ENCODE data around the gene SERPINA9. TPM values are rescaled to one million over a fixed set of nuclear protein-coding genes. Genes with fewer than 3 reads are reported as not detected.
"Not testable (repeated sequence)": the region's sequence is repeated elsewhere in the genome, so short reads cannot be mapped to it uniquely, and the experiment has no call there.

SERPINA9 gene
- polyA plus RNA-seq, 6 donors from 2014 or later, result not detected

- not testable (repeated sequence) for H3K4me3 Mint-ChIP-seq
These were observed 6.4 kb upstream of the SERPINA9 start for GRCh38 chr14:94482132-94483070.

GRCh38 chr14:94481468-94482131, 5.6 kb upstream of the SERPINA9 start:
- no peak overlapping the region for H3K4me3 Mint-ChIP-seq
- peaks cover 0 to 10% (median 0%) of the 10 kb centered on the region in 3 donors for H3K4me1 Mint-ChIP-seq
- no peak for ATAC-seq (ENCODE audit: low read depth in 2 of 2)

More at GRCh38 chr14:94482132-94483070, 6.4 kb upstream of the SERPINA9 start:
- H3K9me3 Mint-ChIP-seq, result peaks cover 10 to 30% (median 15%) of the 10 kb centered on the region in 7 donors
- peaks cover 11 to 30% (median 21%) of the 10 kb centered on the region in 3 donors for H3K27me3 Mint-ChIP-seq
- H3K36me3 Mint-ChIP-seq; ATAC-seq (ENCODE audit: low read depth in 2 of 2); DNase-seq; H3K4me1 Mint-ChIP-seq: not testable (repeated sequence)
- H3K27ac Mint-ChIP-seq, result peak overlapping the region in 1 of 6 donors; percentile 41

GRCh38 chr14:94480809-94481208, 4.8 kb upstream of the SERPINA9 start:
- Mint-ChIP-seq H3K9me3 (peaks cover 10 to 32% (median 17%) of the 10 kb centered on the region in 7 donors), H3K36me3 (no peaks in the 10 kb centered on the region), H3K4me1 (peaks cover 0 to 6% (median 0%) of the 10 kb centered on the region in 3 donors), H3K27ac (no peak overlapping the region), H3K27me3 (peaks cover 11 to 21% (median 20%) of the 10 kb centered on the region in 3 donors), H3K4me3 (no peak overlapping the region)
- DNase-seq (no peak), ATAC-seq (ENCODE audit: low read depth in 2 of 2) (no peak)

More at GRCh38 chr14:94481468-94482131, 5.6 kb upstream of the SERPINA9 start:
- Mint-ChIP-seq H3K9me3 (peaks cover 10 to 32% (median 17%) of the 10 kb centered on the region in 7 donors), H3K27me3 (peaks cover 11 to 24% (median 21%) of the 10 kb centered on the region in 3 donors), H3K36me3 (no peaks in the 10 kb centered on the region), H3K27ac (no peak overlapping the region)
- no peak for DNase-seq

- Mint-ChIP-seq H3K9me3 (peaks cover 10 to 27% (median 17%) of the 10 kb centered on the region in 7 donors), H3K27me3 (peaks cover 3 to 7% (median 6%) of the 10 kb centered on the region in 3 donors)
- ATAC-seq (ENCODE audit: low read depth in 2 of 2), result no peak
These were observed 2.4 kb upstream of the SERPINA9 start for GRCh38 chr14:94478420-94478819.

GRCh38 chr14:94474581-94475031, 1.4 kb downstream of the SERPINA9 start:
- DNase-seq, result no peak
- Mint-ChIP-seq H3K36me3 (no peaks in the 10 kb centered on the region), H3K4me3 (no peak overlapping the region), H3K9me3 (peaks cover 4 to 24% (median 20%) of the 10 kb centered on the region in 7 donors), H3K27me3 (peaks cover 12 to 15% (median 14%) of the 10 kb centered on the region in 3 donors), H3K4me1 (peaks cover 0 to 1% (median 0%) of the 10 kb centered on the region in 3 donors), H3K27ac (no peak overlapping the region)
- no peak for ATAC-seq (ENCODE audit: low read depth in 2 of 2)

More at GRCh38 chr14:94478420-94478819, 2.4 kb upstream of the SERPINA9 start:
- H3K27ac Mint-ChIP-seq, result no peak overlapping the region
- no peaks in the 10 kb centered on the region for H3K36me3 Mint-ChIP-seq
- H3K4me1 Mint-ChIP-seq, result peaks cover 0 to 6% (median 0%) of the 10 kb centered on the region in 3 donors
- no peak overlapping the region for H3K4me3 Mint-ChIP-seq
- no peak for DNase-seq

- DNase-seq, result no peak
- Mint-ChIP-seq H3K9me3 (peaks cover 4 to 19% (median 16%) of the 10 kb centered on the region in 7 donors), H3K27me3 (peaks cover 12 to 14% (median 13%) of the 10 kb centered on the region in 3 donors), H3K4me3 (no peak overlapping the region), H3K27ac (peak overlapping the region in 1 of 6 donors; percentile 53), H3K4me1 (peaks cover 0 to 1% (median 0%) of the 10 kb centered on the region in 3 donors), H3K36me3 (no peaks in the 10 kb centered on the region)
- no peak for ATAC-seq (ENCODE audit: low read depth in 2 of 2)
These were observed 2.2 kb downstream of the SERPINA9 start for GRCh38 chr14:94473666-94474410.

GRCh38 chr14:94472842-94473241, 3.2 kb downstream of the SERPINA9 start:
- no peak for DNase-seq
- H3K27me3 Mint-ChIP-seq, result peaks cover 10 to 20% (median 12%) of the 10 kb centered on the region in 3 donors
- peaks cover 6 to 19% (median 7%) of the 10 kb centered on the region in 7 donors for H3K9me3 Mint-ChIP-seq
- H3K27ac Mint-ChIP-seq, result no peak overlapping the region
- H3K4me1 Mint-ChIP-seq, result peaks cover 0 to 1% (median 0%) of the 10 kb centered on the region in 3 donors
- peaks cover 0 to 2% of the 10 kb centered on the region in 2 donors for H3K36me3 Mint-ChIP-seq
- peak overlapping the region in 1 of 8 donors; percentile 64 for H3K4me3 Mint-ChIP-seq
- no peak for ATAC-seq (ENCODE audit: low read depth in 2 of 2)

GRCh38 chr14:94471045-94471444, 5.0 kb downstream of the SERPINA9 start:
- H3K27ac Mint-ChIP-seq, result no peak overlapping the region

GRCh38 chr14:94470311-94470710, 5.7 kb downstream of the SERPINA9 start:
- Mint-ChIP-seq H3K36me3 (peaks cover 6 to 10% of the 10 kb centered on the region in 2 donors), H3K4me3 (no peak overlapping the region), H3K27me3 (peaks cover 8 to 25% (median 10%) of the 10 kb centered on the region in 3 donors), H3K27ac (no peak overlapping the region), H3K9me3 (peaks cover 12 to 25% (median 14%) of the 10 kb centered on the region in 7 donors), H3K4me1 (peaks cover 0 to 1% (median 0%) of the 10 kb centered on the region in 3 donors)
- no peak for DNase-seq
- ATAC-seq (ENCODE audit: low read depth in 2 of 2), result no peak

More at GRCh38 chr14:94471045-94471444, 5.0 kb downstream of the SERPINA9 start:
- Mint-ChIP-seq H3K36me3 (peaks cover 6% of the 10 kb centered on the region in 2 donors), H3K4me1 (peaks cover 0 to 1% (median 0%) of the 10 kb centered on the region in 3 donors), H3K27me3 (peaks cover 8 to 25% (median 10%) of the 10 kb centered on the region in 3 donors), H3K4me3 (no peak overlapping the region), H3K9me3 (peaks cover 7 to 23% (median 11%) of the 10 kb centered on the region in 7 donors)
- DNase-seq, result no peak
- no peak for ATAC-seq (ENCODE audit: low read depth in 2 of 2)

- DNase-seq, result no peak
These were observed 6.7 kb downstream of the SERPINA9 start for GRCh38 chr14:94469261-94469660.

GRCh38 chr14:94467728-94468520, 8.1 kb downstream of the SERPINA9 start:
- Mint-ChIP-seq H3K36me3 (peaks cover 6 to 10% of the 10 kb centered on the region in 2 donors), H3K9me3 (peaks cover 12 to 43% (median 21%) of the 10 kb centered on the region in 7 donors), H3K27me3 (peaks cover 8 to 25% (median 10%) of the 10 kb centered on the region in 3 donors), H3K4me3 (no peak overlapping the region), H3K4me1 (no peaks in the 10 kb centered on the region), H3K27ac (no peak overlapping the region)
- no peak for DNase-seq
- ATAC-seq (ENCODE audit: low read depth in 2 of 2), result no peak

More at GRCh38 chr14:94469261-94469660, 6.7 kb downstream of the SERPINA9 start:
- Mint-ChIP-seq H3K36me3 (peaks cover 6 to 10% of the 10 kb centered on the region in 2 donors), H3K27me3 (peaks cover 8 to 25% (median 10%) of the 10 kb centered on the region in 3 donors), H3K4me1 (peaks cover 0 to 1% (median 0%) of the 10 kb centered on the region in 3 donors), H3K27ac (no peak overlapping the region), H3K4me3 (no peak overlapping the region), H3K9me3 (peaks cover 12 to 30% (median 19%) of the 10 kb centered on the region in 7 donors)
- no peak for ATAC-seq (ENCODE audit: low read depth in 2 of 2)
